Measurements from ENCODE around the gene CPD. TPM values are rescaled to one million over a fixed set of nuclear protein-coding genes. Genes with fewer than 3 reads are reported as not detected.

Gene CPD
- polyA plus RNA-seq, 2 of the 4 experiments (the other 2 are of a cell fraction): 22.4 to 83.3 TPM

GRCh38 chr17:30358055-30358760, 20.5 kb upstream of the CPD start:
- H3K4me3 ChIP-seq: no peak overlapping the region
- DNase-seq (ENCODE audit: low read depth in 1 of 2, low spot score in 1 of 2) (no peak), FAIRE-seq (no peak), ATAC-seq (no peak)
- peaks cover 8% of the 10 kb centered on the region; the same call in 2 of the 3 replicates for H3K4me1 ChIP-seq
- POLR2A ChIA-PET: no interaction called here
- peak overlapping the region; percentile 24; the same call in 2 of the 3 replicates for H3K4me2 ChIP-seq
- CTCF ChIA-PET: interaction anchor here (0.5 to 1.3 kb wide), 5 partner anchors 8 to 59 kb away, joined by 3 to 8 read pairs (median 3); no protein-coding TSS in a partner anchor
- WGBS (ENCODE audit: missing lambda C conversion rate): 54% methylated on average over 5 of the region's 5 CpGs
- TF ChIP-seq USF2 (IDR thresholded peaks at IDR 0.05): no peak
- peak; percentile 62 for TF ChIP-seq MAFK (IDR thresholded peaks at IDR 0.05; ENCODE audit: partially characterized antibody)
- no peak for TF ChIP-seq SMC3 (IDR thresholded peaks at IDR 0.05)
- H3K9me3 ChIP-seq: peaks cover 21% of the 10 kb centered on the region
- peak overlapping the region; percentile 11 to 57; a peak in 3 of 6 replicates for H3K27ac ChIP-seq

GRCh38 chr17:30360086-30360808, 18.5 kb upstream of the CPD start:
- ChIA-PET POLR2A (no interaction called here), CTCF (interaction anchor here (2.5 kb wide), 1 partner anchor 19 kb away, joined by 13 read pairs; no protein-coding TSS in a partner anchor)
- no peak for FAIRE-seq
- DNase-seq (ENCODE audit: low read depth in 1 of 2, low spot score in 1 of 2): no peak
- 51% methylated on average over 8 of the region's 8 CpGs for WGBS (ENCODE audit: missing lambda C conversion rate)
- Histone ChIP-seq H3K4me2 (no peak overlapping the region), H3K27ac (no peak overlapping the region), H3K4me3 (no peak overlapping the region), H3K9me3 (peaks cover 24% of the 10 kb centered on the region), H3K4me1 (peaks cover 8% of the 10 kb centered on the region; the same call in 2 of the 3 replicates)
- TF ChIP-seq ATOH8 (CRISPR knock-in tag; IDR thresholded peaks at IDR 0.05; ENCODE audit: low read depth): no peak
- no peak for TF ChIP-seq HMGXB4 (CRISPR knock-in tag; IDR thresholded peaks at IDR 0.05; ENCODE audit: borderline replicate concordance)
- no peak for TF ChIP-seq CBX2 (IDR thresholded peaks at IDR 0.05; ENCODE audit: borderline replicate concordance, low read depth)
- no peak for TF ChIP-seq RARB (CRISPR knock-in tag; IDR thresholded peaks at IDR 0.05)
- TF ChIP-seq BHLHE40 (IDR thresholded peaks at IDR 0.05; ENCODE audit: low read depth, low read length): no peak
- TF ChIP-seq EHMT2 (IDR thresholded peaks at IDR 0.05; ENCODE audit: low read depth): no peak
- no peak for TF ChIP-seq TP53 (CRISPR knock-in tag; IDR thresholded peaks at IDR 0.05)
- no peak for TF ChIP-seq JUN (IDR thresholded peaks at IDR 0.05)
- TF ChIP-seq HOXB5 (CRISPR knock-in tag; IDR thresholded peaks at IDR 0.05): no peak
- no peak for TF ChIP-seq ELK1 (IDR thresholded peaks at IDR 0.05; ENCODE audit: low read depth, low read length)
- TF ChIP-seq RFX5 (IDR thresholded peaks at IDR 0.05): no peak
- no peak for TF ChIP-seq KDM5A (IDR thresholded peaks at IDR 0.05)
- no peak for ATAC-seq

GRCh38 chr17:30361766-30362279, 16.9 kb upstream of the CPD start:
- ChIA-PET CTCF (interaction anchor here (0.6 to 2.5 kb wide), 4 partner anchors 10 to 456 kb away, joined by 3 to 13 read pairs (median 4); no protein-coding TSS in a partner anchor), POLR2A (no interaction called here)
- TF ChIP-seq CHD2 (IDR thresholded peaks at IDR 0.05; ENCODE audit: low read length, partially characterized antibody) (no peak), CTCF (IDR thresholded peaks at IDR 0.05) (no peak), KDM1A (IDR thresholded peaks at IDR 0.05; ENCODE audit: low read depth) (peak; percentile 94)
- H3K4me1 ChIP-seq: peaks cover 8% of the 10 kb centered on the region; the same call in 2 of the 3 replicates
- ATAC-seq (no peak), FAIRE-seq (no peak), DNase-seq (ENCODE audit: low read depth in 1 of 2, low spot score in 1 of 2) (no peak)
- H3K27ac ChIP-seq: no peak overlapping the region
- H3K9me3 ChIP-seq: peaks cover 24% of the 10 kb centered on the region
- 70% methylated on average over 4 of the region's 4 CpGs for WGBS (ENCODE audit: missing lambda C conversion rate)
- H3K4me3 ChIP-seq: no peak overlapping the region
- no peak overlapping the region for H3K4me2 ChIP-seq
